K562 (cell line): ENCODE measurements around the gene APLF. TPM values are rescaled to one million over a fixed set of nuclear protein-coding genes. Genes with fewer than 3 reads are reported as not detected.

Experiments
- E2F3 ChIP-seq: fragments of 250-450 bp; sonication (Bioruptor Pico); IDR thresholded peaks from 2 replicates; pipeline ENCODE4 v1.4.0; 2020; ENCODE audit warnings: mild to moderate bottlenecking
- ETS2 ChIP-seq: IDR thresholded peaks from 2 replicates; pipeline ENCODE4 v1.6.1; 2016; ENCODE audit warnings: borderline replicate concordance, missing genetic modification characterization, mild to moderate bottlenecking, moderate library complexity, missing compliant biosample characterization; ENCODE audit not compliant: poor library complexity, severe bottlenecking
- ETV1 ChIP-seq: fragments of 450-650 bp; conservative IDR thresholded peaks from 2 replicates; pipeline ENCODE4 v1.6.1; 2016; ENCODE audit warnings: missing genetic modification characterization, control low read depth, low read depth, missing compliant biosample characterization
- ETV5 ChIP-seq: sonication (generic); formaldehyde crosslinking; IDR thresholded peaks from 2 replicates; pipeline ENCODE4 v1.4.0; 2020; ENCODE audit warnings: low read depth, mild to moderate bottlenecking, missing genetic modification reagents
- HMG20A ChIP-seq: fragments of 450-650 bp; formaldehyde crosslinking; conservative IDR thresholded peaks from 2 replicates; pipeline ENCODE4 v1.4.0; 2020; ENCODE audit warnings: mild to moderate bottlenecking, mixed read lengths
- MAZ ChIP-seq, 2 experiments: fragments of 450-650 bp in 1 of 2; sonication (generic) in 1 of 2; formaldehyde crosslinking; IDR thresholded peaks in 1 of 2; conservative IDR thresholded peaks in 1 of 2; 2 replicates each; pipeline versions ENCODE4 v1.4.0 to v1.5.0; 2020; ENCODE audit warnings: mild to moderate bottlenecking in 1 of 2, missing genetic modification reagents in 1 of 2
- NCOR1 ChIP-seq: fragments of 450-650 bp; IDR thresholded peaks from 2 replicates; pipeline ENCODE4 v1.6.1; 2016; ENCODE audit warnings: mild to moderate bottlenecking, moderate library complexity
- PKNOX1 ChIP-seq: fragments of 450-650 bp; IDR thresholded peaks from 2 replicates; pipeline ENCODE4 v1.6.1; 2016
- REST ChIP-seq, 2 experiments: fragments of 450-650 bp; formaldehyde crosslinking in 1 of 2; IDR thresholded peaks; 2 replicates each; pipeline versions ENCODE4 v1.4.0 to v1.6.1; 2014 to 2020; ENCODE audit warnings: mild to moderate bottlenecking in 2 of 2, borderline replicate concordance in 1 of 2, low read depth in 1 of 2
- SIN3A ChIP-seq, 2 experiments: fragments of 150-350 bp in 1 of 2; IDR thresholded peaks; 2 replicates each; pipeline ENCODE4 v1.6.1; 2011 to 2016; ENCODE audit warnings: borderline replicate concordance in 2 of 2, low read depth in 2 of 2, low read length in 2 of 2, mild to moderate bottlenecking in 2 of 2, moderate library complexity in 2 of 2; ENCODE audit not compliant: control insufficient read depth in 1 of 2
- ZBTB9 ChIP-seq: fragments of 450-650 bp; formaldehyde crosslinking; IDR thresholded peaks from 2 replicates; pipeline ENCODE4 v1.4.0; 2020; ENCODE audit warnings: mild to moderate bottlenecking, moderate library complexity
- ZNF445 ChIP-seq: fragments of 250-450 bp; sonication (Bioruptor Pico); IDR thresholded peaks from 2 replicates; pipeline ENCODE4 v1.4.0; 2020; ENCODE audit warnings: low read depth, mild to moderate bottlenecking, moderate library complexity
- ZNF740 ChIP-seq, 3 experiments: fragments of 200-800 bp in 1 of 3; sonication (Bioruptor generic) in 1 of 3; sonication (generic) in 1 of 3; formaldehyde crosslinking in 1 of 3; IDR thresholded peaks; 2 replicates each; pipeline versions ENCODE4 v1.6.1 to v1.8.0; 2016 to 2022; ENCODE audit warnings: mild to moderate bottlenecking in 2 of 3, missing compliant biosample characterization in 2 of 3, missing genetic modification characterization in 2 of 3, missing genetic modification reagents in 1 of 3
- polyA plus RNA-seq, 8 experiments: library from polyadenylated mRNA; depleted of rRNA in 4 of 8; stranded (reverse) in 5 of 8; unstranded in 3 of 8; fragments of >200 nt; fragmentation: Nextera tagmentation in 2 of 8; fragmentation: Illumina TruSeq in 1 of 8; extraction: Ambion mirVana in 2 of 8; extraction: Trizol in 1 of 8; gene quantifications; 2 replicates each; pipeline versions ENCODE4 v1.2.1 to v1.2.3, GENCODE V29; 2011 to 2014; ENCODE audit warnings: inconsistent platforms in 1 of 8, missing spikeins in 1 of 8
- total RNA-seq, 7 experiments: library from RNA; depleted of rRNA in 6 of 7; stranded (reverse); fragments of >200 nt in 6 of 7; fragmentation: Illumina TruSeq in 2 of 7; extraction: Trizol in 2 of 7; gene quantifications; 2 replicates each; pipeline versions ENCODE4 v1.2.1 to v1.2.3, GENCODE V29; 2011 to 2021; ENCODE audit warnings: low replicate concordance in 1 of 7

APLF gene
- total and polyA plus RNA-seq, 9 of the 15 experiments (the other 6 are each of a cell fraction or from before 2014, with no cell fraction given), result 0.07 to 1.1 (median 0.71) TPM

GRCh38 chr2:68438455-68439303 is 28.7 kb upstream of the APLF start (continued):
- TF ChIP-seq ETV1 (tag), result no peak
- TF ChIP-seq ZNF445 (CRISPR knock-in tag), result peak; percentile 96
- no peak for TF ChIP-seq ZNF740 (CRISPR knock-in tag; IDR thresholded peaks at IDR 0.05)
- no peak for TF ChIP-seq ZNF740 (tag; IDR thresholded peaks at IDR 0.05)
- peak; percentile 90 for TF ChIP-seq HMG20A
- TF ChIP-seq E2F3, result peak; percentile 78
- TF ChIP-seq NCOR1, result 0 out of 2 replicates have a peak, but pooled peaks have one; percentile 16
- peak in 1 of 2 experiments; percentile 87; a peak in 2 of 4 replicates for TF ChIP-seq MAZ (CRISPR knock-in tag; conservative IDR thresholded peaks at IDR 0.05 in 1 of 2, IDR thresholded peaks at IDR 0.05 in 1 of 2)
- no peak for TF ChIP-seq REST (IDR thresholded peaks at IDR 0.05; ENCODE audit: borderline replicate concordance)
- TF ChIP-seq REST (CRISPR knock-in tag; IDR thresholded peaks at IDR 0.05; ENCODE audit: low read depth), result peak; percentile 72; the same call in 1 of the 2 replicates
- TF ChIP-seq ETS2 (tag), result no peak
- no peak for TF ChIP-seq ETV5 (CRISPR knock-in tag)
- TF ChIP-seq ZBTB9, result peak; percentile 98
- peak in 1 of 2 experiments; percentile 21; a peak in 1 of 4 replicates for TF ChIP-seq SIN3A (IDR thresholded peaks at IDR 0.05; ENCODE audit: borderline replicate concordance in 2 of 2, control insufficient read depth in 1 of 2, low read depth in 2 of 2, low read length in 2 of 2)
- TF ChIP-seq PKNOX1, result no peak
